Caco-2 (cell line): ENCODE measurements around the gene DOCK6. TPM values are rescaled to one million over a fixed set of nuclear protein-coding genes. Genes with fewer than 3 reads are reported as not detected.

ENCODE experiments used
- BruUV-seq: library from RNA; stranded (reverse); fragments of 400-500 nt; replicated peaks from 2 replicates; lab custom pipeline; 2021; lab: Mats Ljungman, UMichigan
- CTCF ChIA-PET: fragments of 300-600 bp; sonication (Branson Sonifier 250); formaldehyde crosslinking; loops from one replicate; lab custom pipeline; 2022; ENCODE audit warnings: antibody characterized with exemption; lab: Charles Lee
- POLR2A ChIA-PET: fragments of 300-600 bp; sonication (Branson Sonifier 250); formaldehyde crosslinking; loops from one replicate; lab custom pipeline; 2022; ENCODE audit warnings: antibody characterized with exemption; lab: Charles Lee
- DNase-seq, 2 experiments: peaks; one replicate each; pipeline versions ENCODE4 v3.0.0 to v3.0.0-alpha.2; 2020 to 2022
- H3K27me3 ChIP-seq: replicated peaks from 2 replicates; pipeline ENCODE4 v1.6.0; 2011; ENCODE audit warnings: low read length; ENCODE audit not compliant: control insufficient read depth, insufficient read depth
- H3K36me3 ChIP-seq: 2 replicates; pipeline ENCODE4 v1.5.1; 2011; ENCODE audit warnings: low read length; ENCODE audit not compliant: control insufficient read depth, insufficient read depth
- H3K4me1 ChIP-seq: fragments of 250-450 bp; sonication (Bioruptor Pico); 2 replicates; pipeline ENCODE4 v1.5.1; 2020; ENCODE audit warnings: mild to moderate bottlenecking
- H3K4me3 ChIP-seq: 2 replicates; pipeline ENCODE4 v1.5.1; 2011; ENCODE audit warnings: low read depth, mild to moderate bottlenecking, control low read depth, low read length
- H3K9me3 ChIP-seq: fragments of 250-450 bp; sonication (Bioruptor Pico); 2 replicates; pipeline ENCODE4 v1.5.1; 2020; ENCODE audit warnings: mild to moderate bottlenecking, moderate library complexity
- H3K27ac Mint-ChIP-seq: one replicate; pipeline ENCODE4 v1.8.0; 2022; ENCODE audit warnings: mixed read lengths; ENCODE audit not compliant: unreplicated experiment
- H3K27me3 Mint-ChIP-seq: one replicate; pipeline ENCODE4 v1.8.0; 2022; ENCODE audit warnings: mixed read lengths; ENCODE audit not compliant: insufficient read depth, unreplicated experiment
- H3K36me3 Mint-ChIP-seq: one replicate; pipeline ENCODE4 v1.8.0; 2022; ENCODE audit warnings: mild to moderate bottlenecking, mixed read lengths; ENCODE audit not compliant: insufficient read depth, unreplicated experiment
- H3K4me1 Mint-ChIP-seq: one replicate; pipeline ENCODE4 v1.8.0; 2022; ENCODE audit warnings: low read depth, mixed read lengths; ENCODE audit not compliant: unreplicated experiment
- H3K4me3 Mint-ChIP-seq: one replicate; pipeline ENCODE4 v1.8.0; 2022; ENCODE audit warnings: mild to moderate bottlenecking, moderate library complexity, mixed read lengths; ENCODE audit not compliant: unreplicated experiment
- H3K9me3 Mint-ChIP-seq: one replicate; pipeline ENCODE4 v1.8.0; 2022; ENCODE audit warnings: mixed read lengths; ENCODE audit not compliant: unreplicated experiment
- intact Hi-C: fragments of 100-400 bp; cut with micrococcal nuclease; formaldehyde crosslinking; loops from one replicate; pipeline ENCODE4 v1.10.0; 2022; ENCODE audit not compliant: unreplicated experiment
- total RNA-seq: library from RNA; stranded (reverse); gene quantifications from 2 replicates; pipeline ENCODE4 v1.2.3, GENCODE V29; 2022
- TF ChIP-seq, protein P1 (sequence below), 2 experiments: fragments of 200-600 bp in 1 of 2; IDR thresholded peaks; 1 replicate in 1 of 2; 2 replicates in 1 of 2; pipeline versions ENCODE4 v1.5.1 to v1.8.0; 2011 to 2022; ENCODE audit warnings: antibody characterized with exemption in 1 of 2, control low read depth in 1 of 2, inconsistent platforms in 1 of 2, low read depth in 1 of 2, low read length in 1 of 2, mild to moderate bottlenecking in 1 of 2, moderate library complexity in 1 of 2; ENCODE audit not compliant: insufficient read depth in 1 of 2, severe bottlenecking in 1 of 2, unreplicated experiment in 1 of 2

The DOCK6 gene
- total RNA-seq, 1 experiment from 2014 or later, result 84.1 TPM

GRCh38 chr19:11293433-11294389, 31.4 kb upstream of the DOCK6 start:
- ChIA-PET POLR2A (interaction anchor here (0.6 to 1.1 kb wide), 4 partner anchors 45 to 87 kb away, joined by 3 to 12 read pairs (median 6); partner anchors contain the start of genes CCDC159, SWSAP1 and TMEM205), CTCF (interaction anchor here (0.5 to 1.8 kb wide), 26 partner anchors 15 to 850 kb away, joined by 3 to 30 read pairs (median 4); partner anchors contain the start of genes CCDC159, ECSIT, ELOF1 and EPOR)
- Histone ChIP-seq H3K9me3 (no peaks in the 10 kb centered on the region), H3K27me3 (no peaks in the 10 kb centered on the region), H3K36me3 (no peaks in the 10 kb centered on the region), H3K4me1 (no peaks in the 10 kb centered on the region), H3K4me3 (peak overlapping the region; percentile 29)
- intact Hi-C loops, result loop anchor here (1.0 to 2.0 kb wide), 5 partner anchors 51 to 189 kb away; partner anchors contain the start of gene SWSAP1
- no peaks in the 10 kb centered on the region for H3K27me3 Mint-ChIP-seq
- peak overlapping the region; percentile 66 for H3K4me3 Mint-ChIP-seq
- DNase-seq, result peak; percentile 92 to 97
- peak overlapping the region; percentile 58 for H3K27ac Mint-ChIP-seq
- peaks cover 14% of the 10 kb centered on the region for H3K4me1 Mint-ChIP-seq
- no peaks in the 10 kb centered on the region for H3K9me3 Mint-ChIP-seq
- H3K36me3 Mint-ChIP-seq, result no peaks in the 10 kb centered on the region
- no TSS peak for BruUV-seq
- TF ChIP-seq, protein P1, sequence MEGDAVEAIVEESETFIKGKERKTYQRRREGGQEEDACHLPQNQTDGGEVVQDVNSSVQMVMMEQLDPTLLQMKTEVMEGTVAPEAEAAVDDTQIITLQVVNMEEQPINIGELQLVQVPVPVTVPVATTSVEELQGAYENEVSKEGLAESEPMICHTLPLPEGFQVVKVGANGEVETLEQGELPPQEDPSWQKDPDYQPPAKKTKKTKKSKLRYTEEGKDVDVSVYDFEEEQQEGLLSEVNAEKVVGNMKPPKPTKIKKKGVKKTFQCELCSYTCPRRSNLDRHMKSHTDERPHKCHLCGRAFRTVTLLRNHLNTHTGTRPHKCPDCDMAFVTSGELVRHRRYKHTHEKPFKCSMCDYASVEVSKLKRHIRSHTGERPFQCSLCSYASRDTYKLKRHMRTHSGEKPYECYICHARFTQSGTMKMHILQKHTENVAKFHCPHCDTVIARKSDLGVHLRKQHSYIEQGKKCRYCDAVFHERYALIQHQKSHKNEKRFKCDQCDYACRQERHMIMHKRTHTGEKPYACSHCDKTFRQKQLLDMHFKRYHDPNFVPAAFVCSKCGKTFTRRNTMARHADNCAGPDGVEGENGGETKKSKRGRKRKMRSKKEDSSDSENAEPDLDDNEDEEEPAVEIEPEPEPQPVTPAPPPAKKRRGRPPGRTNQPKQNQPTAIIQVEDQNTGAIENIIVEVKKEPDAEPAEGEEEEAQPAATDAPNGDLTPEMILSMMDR (IDR thresholded peaks at IDR 0.05; ENCODE audit: insufficient read depth in 1 of 2, low read depth in 1 of 2, low read length in 1 of 2, severe bottlenecking in 1 of 2, unreplicated experiment in 1 of 2), result peak; percentile 96 to 99

DNA sequence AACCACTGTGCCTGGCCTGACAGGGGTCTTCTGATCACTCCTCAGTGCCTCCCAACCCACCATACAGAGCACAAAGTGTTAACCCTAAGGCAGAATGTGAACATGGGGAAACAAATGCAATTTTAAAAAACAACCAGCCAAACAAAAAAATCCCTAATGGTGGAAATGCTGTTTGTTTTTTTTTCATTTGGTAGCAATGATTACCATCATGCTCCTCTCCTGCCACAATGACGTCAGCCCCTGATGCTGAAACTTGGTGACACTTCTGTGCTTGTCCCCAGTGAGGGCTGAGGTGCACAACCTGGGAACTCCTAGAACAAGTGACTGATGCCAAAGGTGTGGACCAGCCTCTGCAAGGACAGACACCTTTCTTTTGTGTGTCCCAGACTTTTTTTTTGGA, 29.7 kb upstream of the DOCK6 start:
- H3K27me3 ChIP-seq, result no peaks in the 10 kb centered on the region
- intact Hi-C loops, result loop anchor here (2.0 kb wide), 2 partner anchors 83 to 149 kb away; partner anchors contain the start of gene SWSAP1
- ChIA-PET POLR2A (no interaction called here), CTCF (no interaction called here)
- no peak overlapping the region for H3K4me3 ChIP-seq
- Mint-ChIP-seq H3K9me3 (no peaks in the 10 kb centered on the region), H3K4me1 (peaks cover 14% of the 10 kb centered on the region), H3K4me3 (no peak overlapping the region), H3K27me3 (no peaks in the 10 kb centered on the region), H3K36me3 (no peaks in the 10 kb centered on the region), H3K27ac (no peak overlapping the region)
- H3K9me3 ChIP-seq, result no peaks in the 10 kb centered on the region
- no peak for DNase-seq
- no peaks in the 10 kb centered on the region for H3K4me1 ChIP-seq
- TF ChIP-seq, protein P1 (IDR thresholded peaks at IDR 0.05; ENCODE audit: insufficient read depth in 1 of 2, low read depth in 1 of 2, low read length in 1 of 2, severe bottlenecking in 1 of 2, unreplicated experiment in 1 of 2), result no peak
- no peaks in the 10 kb centered on the region for H3K36me3 ChIP-seq
- no TSS peak for BruUV-seq

- Histone ChIP-seq H3K4me3 (no peak overlapping the region), H3K9me3 (no peaks in the 10 kb centered on the region), H3K4me1 (no peaks in the 10 kb centered on the region), H3K27me3 (no peaks in the 10 kb centered on the region), H3K36me3 (no peaks in the 10 kb centered on the region)
- H3K27ac Mint-ChIP-seq, result no peak overlapping the region
- intact Hi-C loops, result no loop called here
- no peaks in the 10 kb centered on the region for H3K9me3 Mint-ChIP-seq
- H3K36me3 Mint-ChIP-seq, result no peaks in the 10 kb centered on the region
- peaks cover 12% of the 10 kb centered on the region for H3K4me1 Mint-ChIP-seq
- no peak overlapping the region for H3K4me3 Mint-ChIP-seq
- POLR2A ChIA-PET, result no interaction called here
- TF ChIP-seq, protein P1 (IDR thresholded peaks at IDR 0.05; ENCODE audit: insufficient read depth in 1 of 2, low read depth in 1 of 2, low read length in 1 of 2, severe bottlenecking in 1 of 2, unreplicated experiment in 1 of 2), result no peak
- no TSS peak for BruUV-seq
- no peaks in the 10 kb centered on the region for H3K27me3 Mint-ChIP-seq
- DNase-seq, result no peak
- CTCF ChIA-PET, result interaction anchor here (0.5 to 2.3 kb wide), 3 partner anchors 68 to 120 kb away, joined by 3 to 6 read pairs (median 5); no protein-coding TSS in a partner anchor
Observed at GRCh38 chr19:11291415-11291814, 29.1 kb upstream of the DOCK6 start.
